ENCODE results near the gene NTM.

Gene NTM

GRCh38 chr11:131906963-131907362 is 536.5 kb downstream of the NTM start:
- Histone ChIP-seq H3K27ac (ENCODE audit: low read depth, low read length) (no peak overlapping the region), H2BK15ac (replicated peaks; ENCODE audit: low read depth) (no peak overlapping the region), H4K5ac (ENCODE audit: low read length) (no peak overlapping the region), H3K79me2 (ENCODE audit: control insufficient read depth, insufficient read depth, low read length) (no peaks in the 10 kb centered on the region), H3K23ac (ENCODE audit: low read length) (no peak overlapping the region), H3K4me1 (ENCODE audit: control insufficient read depth, low read depth, low read length) (no peaks in the 10 kb centered on the region), H3K18ac (ENCODE audit: low read length) (no peak overlapping the region), H2AK5ac (ENCODE audit: low read length) (no peak overlapping the region), H3K4me2 (ENCODE audit: low read length) (no peak overlapping the region), H3K4me3 (ENCODE audit: low read length) (no peak overlapping the region), H3K9ac (ENCODE audit: low read length) (no peak overlapping the region), H3K79me1 (ENCODE audit: low read length) (no peaks in the 10 kb centered on the region), H3K4ac (ENCODE audit: low read depth, low read length) (no peak overlapping the region), H2BK120ac (ENCODE audit: low read depth, low read length) (no peak overlapping the region), H4K8ac (ENCODE audit: low read depth, low read length) (no peak overlapping the region), H3K27me3 (ENCODE audit: insufficient read depth, low read length, poor library complexity) (no peaks in the 10 kb centered on the region), H3K56ac (ENCODE audit: low read length) (no peak overlapping the region), H3K36me3 (ENCODE audit: control insufficient read depth, insufficient read depth, low read length) (no peaks in the 10 kb centered on the region), H2BK5ac (ENCODE audit: low read length) (no peak overlapping the region)
- peak; percentile 51 for DNase-seq
- WGBS (ENCODE audit: extremely low coverage, insufficient coverage, low lambda C conversion rate): no CpG with 5 or more reads among the region's 4 CpGs

GRCh38 chr11:131907371-131907770 is 537.0 kb downstream of the NTM start:
- Histone ChIP-seq H2BK5ac (ENCODE audit: low read length) (no peak overlapping the region), H3K27me3 (ENCODE audit: insufficient read depth, low read length, poor library complexity) (no peaks in the 10 kb centered on the region), H2BK120ac (ENCODE audit: low read depth, low read length) (no peak overlapping the region), H4K5ac (ENCODE audit: low read length) (no peak overlapping the region), H3K18ac (ENCODE audit: low read length) (no peak overlapping the region), H3K56ac (ENCODE audit: low read length) (no peak overlapping the region), H3K4me2 (ENCODE audit: low read length) (no peak overlapping the region), H3K79me1 (ENCODE audit: low read length) (no peaks in the 10 kb centered on the region), H3K4ac (ENCODE audit: low read depth, low read length) (no peak overlapping the region), H3K27ac (ENCODE audit: low read depth, low read length) (no peak overlapping the region), H3K23ac (ENCODE audit: low read length) (no peak overlapping the region), H3K36me3 (ENCODE audit: control insufficient read depth, insufficient read depth, low read length) (no peaks in the 10 kb centered on the region), H3K4me1 (ENCODE audit: control insufficient read depth, low read depth, low read length) (no peaks in the 10 kb centered on the region), H3K4me3 (ENCODE audit: low read length) (no peak overlapping the region), H4K8ac (ENCODE audit: low read depth, low read length) (no peak overlapping the region), H2BK15ac (replicated peaks; ENCODE audit: low read depth) (no peak overlapping the region), H2AK5ac (ENCODE audit: low read length) (no peak overlapping the region), H3K9ac (ENCODE audit: low read length) (no peak overlapping the region), H3K79me2 (ENCODE audit: control insufficient read depth, insufficient read depth, low read length) (no peaks in the 10 kb centered on the region)
- WGBS (ENCODE audit: extremely low coverage, insufficient coverage, low lambda C conversion rate): 100% methylated on average over 3 of the region's 5 CpGs
- DNase-seq: no peak

- Histone ChIP-seq H3K4me3 (ENCODE audit: low read length) (no peak overlapping the region), H3K36me3 (ENCODE audit: control insufficient read depth, insufficient read depth, low read length) (no peaks in the 10 kb centered on the region), H3K4me1 (ENCODE audit: control insufficient read depth, low read depth, low read length) (no peaks in the 10 kb centered on the region), H3K18ac (ENCODE audit: low read length) (no peak overlapping the region), H2BK120ac (ENCODE audit: low read depth, low read length) (no peak overlapping the region), H4K8ac (ENCODE audit: low read depth, low read length) (no peak overlapping the region), H3K23ac (ENCODE audit: low read length) (no peak overlapping the region), H2BK15ac (replicated peaks; ENCODE audit: low read depth) (no peak overlapping the region), H3K4ac (ENCODE audit: low read depth, low read length) (no peak overlapping the region), H3K9ac (ENCODE audit: low read length) (no peak overlapping the region), H3K79me1 (ENCODE audit: low read length) (no peaks in the 10 kb centered on the region), H3K4me2 (ENCODE audit: low read length) (no peak overlapping the region), H4K5ac (ENCODE audit: low read length) (no peak overlapping the region), H3K27ac (ENCODE audit: low read depth, low read length) (no peak overlapping the region), H3K27me3 (ENCODE audit: insufficient read depth, low read length, poor library complexity) (no peaks in the 10 kb centered on the region), H2AK5ac (ENCODE audit: low read length) (no peak overlapping the region), H3K79me2 (ENCODE audit: control insufficient read depth, insufficient read depth, low read length) (no peaks in the 10 kb centered on the region), H3K56ac (ENCODE audit: low read length) (no peak overlapping the region), H2BK5ac (ENCODE audit: low read length) (no peak overlapping the region)
- DNase-seq: no peak
- no CpG with 5 or more reads among the region's 2 CpGs for WGBS (ENCODE audit: extremely low coverage, insufficient coverage, low lambda C conversion rate)
Observed at GRCh38 chr11:131908316-131908715, 537.9 kb downstream of the NTM start.

- H2BK120ac ChIP-seq (ENCODE audit: low read depth, low read length): peak overlapping the region; percentile 19
- H3K23ac ChIP-seq (ENCODE audit: low read length): no peak overlapping the region
- no peak overlapping the region for H3K4me3 ChIP-seq (ENCODE audit: low read length)
- H3K27ac ChIP-seq (ENCODE audit: low read depth, low read length): no peak overlapping the region
- H2AK5ac ChIP-seq (ENCODE audit: low read length): no peak overlapping the region
- H2BK15ac ChIP-seq (replicated peaks; ENCODE audit: low read depth): no peak overlapping the region
- no peak overlapping the region for H4K5ac ChIP-seq (ENCODE audit: low read length)
- no peaks in the 10 kb centered on the region for H3K4me1 ChIP-seq (ENCODE audit: control insufficient read depth, low read depth, low read length)
- no peaks in the 10 kb centered on the region for H3K27me3 ChIP-seq (ENCODE audit: insufficient read depth, low read length, poor library complexity)
- no peaks in the 10 kb centered on the region for H3K36me3 ChIP-seq (ENCODE audit: control insufficient read depth, insufficient read depth, low read length)
- H4K8ac ChIP-seq (ENCODE audit: low read depth, low read length): no peak overlapping the region
- H3K4me2 ChIP-seq (ENCODE audit: low read length): no peak overlapping the region
- no CpG with 5 or more reads among the region's 10 CpGs for WGBS (ENCODE audit: extremely low coverage, insufficient coverage, low lambda C conversion rate)
- no peaks in the 10 kb centered on the region for H3K79me1 ChIP-seq (ENCODE audit: low read length)
- no peak overlapping the region for H3K9ac ChIP-seq (ENCODE audit: low read length)
- no peak overlapping the region for H3K56ac ChIP-seq (ENCODE audit: low read length)
- H2BK5ac ChIP-seq (ENCODE audit: low read length): no peak overlapping the region
- H3K4ac ChIP-seq (ENCODE audit: low read depth, low read length): no peak overlapping the region
- no peaks in the 10 kb centered on the region for H3K79me2 ChIP-seq (ENCODE audit: control insufficient read depth, insufficient read depth, low read length)
- H3K18ac ChIP-seq (ENCODE audit: low read length): peak overlapping the region; percentile 31
- peak; percentile 18 for DNase-seq
Observed at GRCh38 chr11:131909426-131910177, 539.2 kb downstream of the NTM start.

GRCh38 chr11:131910178-131910522 is 539.7 kb downstream of the NTM start:
- no CpG with 5 or more reads among the region's 21 CpGs for WGBS (ENCODE audit: extremely low coverage, insufficient coverage, low lambda C conversion rate)
- Histone ChIP-seq H3K4ac (ENCODE audit: low read depth, low read length) (no peak overlapping the region), H2BK15ac (replicated peaks; ENCODE audit: low read depth) (no peak overlapping the region), H3K18ac (ENCODE audit: low read length) (no peak overlapping the region), H3K56ac (ENCODE audit: low read length) (no peak overlapping the region), H3K23ac (ENCODE audit: low read length) (no peak overlapping the region), H2BK120ac (ENCODE audit: low read depth, low read length) (no peak overlapping the region), H3K4me1 (ENCODE audit: control insufficient read depth, low read depth, low read length) (no peaks in the 10 kb centered on the region), H3K27me3 (ENCODE audit: insufficient read depth, low read length, poor library complexity) (no peaks in the 10 kb centered on the region), H3K9ac (ENCODE audit: low read length) (no peak overlapping the region), H3K27ac (ENCODE audit: low read depth, low read length) (no peak overlapping the region), H4K5ac (ENCODE audit: low read length) (no peak overlapping the region), H2AK5ac (ENCODE audit: low read length) (no peak overlapping the region), H2BK5ac (ENCODE audit: low read length) (no peak overlapping the region), H4K8ac (ENCODE audit: low read depth, low read length) (no peak overlapping the region), H3K4me3 (ENCODE audit: low read length) (no peak overlapping the region), H3K4me2 (ENCODE audit: low read length) (peak overlapping the region; percentile 96), H3K36me3 (ENCODE audit: control insufficient read depth, insufficient read depth, low read length) (no peaks in the 10 kb centered on the region), H3K79me2 (ENCODE audit: control insufficient read depth, insufficient read depth, low read length) (no peaks in the 10 kb centered on the region), H3K79me1 (ENCODE audit: low read length) (no peaks in the 10 kb centered on the region)
- no peak for DNase-seq

Data from mesendoderm (in vitro differentiated cells).